ENCODE data around the gene RCVRN.

- TF ChIP-seq, protein P1, sequence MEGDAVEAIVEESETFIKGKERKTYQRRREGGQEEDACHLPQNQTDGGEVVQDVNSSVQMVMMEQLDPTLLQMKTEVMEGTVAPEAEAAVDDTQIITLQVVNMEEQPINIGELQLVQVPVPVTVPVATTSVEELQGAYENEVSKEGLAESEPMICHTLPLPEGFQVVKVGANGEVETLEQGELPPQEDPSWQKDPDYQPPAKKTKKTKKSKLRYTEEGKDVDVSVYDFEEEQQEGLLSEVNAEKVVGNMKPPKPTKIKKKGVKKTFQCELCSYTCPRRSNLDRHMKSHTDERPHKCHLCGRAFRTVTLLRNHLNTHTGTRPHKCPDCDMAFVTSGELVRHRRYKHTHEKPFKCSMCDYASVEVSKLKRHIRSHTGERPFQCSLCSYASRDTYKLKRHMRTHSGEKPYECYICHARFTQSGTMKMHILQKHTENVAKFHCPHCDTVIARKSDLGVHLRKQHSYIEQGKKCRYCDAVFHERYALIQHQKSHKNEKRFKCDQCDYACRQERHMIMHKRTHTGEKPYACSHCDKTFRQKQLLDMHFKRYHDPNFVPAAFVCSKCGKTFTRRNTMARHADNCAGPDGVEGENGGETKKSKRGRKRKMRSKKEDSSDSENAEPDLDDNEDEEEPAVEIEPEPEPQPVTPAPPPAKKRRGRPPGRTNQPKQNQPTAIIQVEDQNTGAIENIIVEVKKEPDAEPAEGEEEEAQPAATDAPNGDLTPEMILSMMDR (IDR thresholded peaks at IDR 0.05), result no peak
- no peak for TF ChIP-seq POLR2A (IDR thresholded peaks at IDR 0.05)
- TF ChIP-seq POLR2AphosphoS5 (IDR thresholded peaks at IDR 0.05), result no peak
- TF ChIP-seq EP300 (IDR thresholded peaks at IDR 0.05; ENCODE audit: low read depth), result no peak
Measured at GRCh38 chr17:9912121-9913099, 7.3 kb upstream of the RCVRN start.

Measured in transverse colon (tissue), 4 donors.